ENCODE data around the gene STK11IP. TPM values are rescaled to one million over a fixed set of nuclear protein-coding genes. Genes with fewer than 3 reads are reported as not detected.

Gene STK11IP
- polyA plus RNA-seq, 1 donor from 2014 or later = 54.9 TPM

DNA sequence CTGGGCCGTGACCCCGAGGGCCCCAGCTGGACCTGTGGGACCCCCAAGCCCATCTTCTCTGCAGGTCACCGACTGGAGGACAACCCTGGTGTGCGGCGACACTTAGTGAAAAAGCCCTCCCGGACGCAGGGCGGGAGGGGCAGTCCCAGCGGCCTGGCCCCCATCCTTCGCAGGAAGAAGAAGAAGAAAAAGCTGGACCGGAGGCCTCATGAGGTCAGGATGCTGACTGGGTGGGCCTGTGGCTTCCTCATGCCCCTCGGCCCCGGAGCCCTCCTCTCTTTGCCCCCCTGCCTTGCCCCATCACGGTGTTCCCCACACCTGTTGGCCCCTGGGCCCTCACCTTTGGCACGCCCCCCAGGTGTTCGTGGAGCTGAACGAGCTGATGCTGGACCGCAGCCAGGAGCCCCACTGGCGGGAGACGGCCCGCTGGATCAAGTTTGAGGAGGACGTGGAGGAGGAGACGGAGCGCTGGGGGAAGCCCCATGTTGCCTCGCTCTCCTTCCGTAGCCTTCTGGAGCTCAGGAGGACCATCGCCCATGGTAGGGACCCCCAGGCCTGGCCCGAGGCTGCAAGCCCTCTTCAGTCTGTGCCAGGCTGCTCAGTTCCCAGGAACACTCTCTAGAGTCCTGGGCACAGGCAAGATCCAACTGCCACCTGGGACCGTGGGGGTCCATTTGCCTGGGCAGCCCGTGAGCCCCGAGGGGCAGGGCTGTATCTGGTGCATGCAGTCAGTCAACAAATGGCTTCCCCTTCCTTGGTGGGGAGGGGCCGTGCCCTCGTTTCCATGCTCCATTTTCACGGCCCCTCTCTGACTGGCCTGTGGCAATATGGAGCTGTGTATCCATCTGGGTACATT lies 34.5 kb downstream of the STK11IP start:
- Histone ChIP-seq H3K9me3 (ENCODE audit: low read length) (no peaks in the 10 kb centered on the region), H3K27ac (ENCODE audit: low read length) (no peak overlapping the region), H3K79me2 (replicated peaks; ENCODE audit: insufficient read depth, low read length) (no peaks in the 10 kb centered on the region), H3F3A (ENCODE audit: insufficient read depth, low read length, poor library complexity, severe bottlenecking) (no peaks in the 10 kb centered on the region), H2AFZ (ENCODE audit: low read depth, low read length) (no peak overlapping the region), H3K9ac (ENCODE audit: low read length) (no peak overlapping the region), H3K4me2 (ENCODE audit: low read length) (no peak overlapping the region), H3K4me3 (ENCODE audit: low read length) (no peak overlapping the region), H3K27me3 (ENCODE audit: insufficient read depth, low read depth, low read length) (no peaks in the 10 kb centered on the region), H3K36me3 (ENCODE audit: insufficient read depth, low read length) (no peaks in the 10 kb centered on the region), H4K20me1 (ENCODE audit: insufficient read depth) (no peaks in the 10 kb centered on the region), H3K9me2 (ENCODE audit: insufficient read depth, low read length) (no peaks in the 10 kb centered on the region)
- TF ChIP-seq RAD21 (conservative IDR thresholded peaks at IDR 0.05) = no peak
- no peak for TF ChIP-seq CTCF (IDR thresholded peaks at IDR 0.05; ENCODE audit: poor library complexity, severe bottlenecking)
- no peak for TF ChIP-seq MXI1 (conservative IDR thresholded peaks at IDR 0.05; ENCODE audit: poor library complexity, severe bottlenecking)
- no peak for TF ChIP-seq REST (IDR thresholded peaks at IDR 0.05; ENCODE audit: borderline replicate concordance)
- TF ChIP-seq EP300 (conservative IDR thresholded peaks at IDR 0.05; ENCODE audit: poor library complexity, severe bottlenecking) = no peak
- TF ChIP-seq EZH2 (IDR thresholded peaks at IDR 0.05; ENCODE audit: borderline replicate concordance, insufficient read depth, low read length, poor library complexity, severe bottlenecking) = no peak

DNA sequence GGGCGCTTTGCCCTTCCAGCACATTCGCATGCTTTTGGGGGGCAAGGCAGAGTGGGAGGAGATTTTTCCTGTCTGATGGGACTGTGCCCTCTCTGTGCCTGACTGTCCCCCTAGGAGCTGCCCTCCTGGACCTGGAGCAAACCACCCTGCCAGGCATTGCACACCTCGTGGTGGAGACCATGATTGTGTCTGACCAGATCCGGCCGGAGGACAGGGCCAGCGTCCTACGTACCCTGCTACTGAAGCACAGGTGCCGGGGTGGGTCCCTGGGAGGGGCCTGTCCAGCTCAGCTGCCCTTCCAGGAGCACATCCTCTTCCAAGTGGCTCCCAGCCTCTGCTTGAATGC lies 35.1 kb downstream of the STK11IP start:
- H3K4me3 ChIP-seq (ENCODE audit: low read length) = no peak overlapping the region
- H4K20me1 ChIP-seq (ENCODE audit: insufficient read depth) = no peaks in the 10 kb centered on the region
- H2AFZ ChIP-seq (ENCODE audit: low read depth, low read length) = no peak overlapping the region
- no peaks in the 10 kb centered on the region for H3K9me2 ChIP-seq (ENCODE audit: insufficient read depth, low read length)
- no peaks in the 10 kb centered on the region for H3K79me2 ChIP-seq (replicated peaks; ENCODE audit: insufficient read depth, low read length)
- no peaks in the 10 kb centered on the region for H3K9me3 ChIP-seq (ENCODE audit: low read length)
- no peak overlapping the region for H3K4me2 ChIP-seq (ENCODE audit: low read length)
- TF ChIP-seq RAD21 (conservative IDR thresholded peaks at IDR 0.05) (no peak), EZH2 (IDR thresholded peaks at IDR 0.05; ENCODE audit: borderline replicate concordance, insufficient read depth, low read length, poor library complexity, severe bottlenecking) (no peak), REST (IDR thresholded peaks at IDR 0.05; ENCODE audit: borderline replicate concordance) (no peak), TAF1 (IDR thresholded peaks at IDR 0.05; ENCODE audit: low read depth) (no peak), CTCF (IDR thresholded peaks at IDR 0.05; ENCODE audit: poor library complexity, severe bottlenecking) (no peak), MXI1 (conservative IDR thresholded peaks at IDR 0.05; ENCODE audit: poor library complexity, severe bottlenecking) (no peak), SMC3 (conservative IDR thresholded peaks at IDR 0.05; ENCODE audit: poor library complexity) (no peak), POLR2AphosphoS5 (IDR thresholded peaks at IDR 0.05) (no peak)
- H3K9ac ChIP-seq (ENCODE audit: low read length) = no peak overlapping the region
- no peaks in the 10 kb centered on the region for H3K27me3 ChIP-seq (ENCODE audit: insufficient read depth, low read depth, low read length)
- no peaks in the 10 kb centered on the region for H3F3A ChIP-seq (ENCODE audit: insufficient read depth, low read length, poor library complexity, severe bottlenecking)
- no peaks in the 10 kb centered on the region for H3K36me3 ChIP-seq (ENCODE audit: insufficient read depth, low read length)
- no peak overlapping the region for H3K27ac ChIP-seq (ENCODE audit: low read length)
